GM19025 (cell line): ENCODE results near the gene S100P.
"Not testable (repeated sequence)": the region's sequence is repeated elsewhere in the genome, so short reads cannot be mapped to it uniquely, and the experiment has no call there.

Experiments
- ATAC-seq: cut with Tn5 transposase; IDR thresholded peaks from one replicate; pipeline ENCODE4 v1.9.1; 2021; ENCODE audit warnings: mild to moderate bottlenecking, low read depth, moderate library complexity; ENCODE audit not compliant: unreplicated experiment

S100P gene

GRCh38 chr4:6720202-6720699 is 26.6 kb downstream of the S100P start:
- ATAC-seq: no peak

DNA sequence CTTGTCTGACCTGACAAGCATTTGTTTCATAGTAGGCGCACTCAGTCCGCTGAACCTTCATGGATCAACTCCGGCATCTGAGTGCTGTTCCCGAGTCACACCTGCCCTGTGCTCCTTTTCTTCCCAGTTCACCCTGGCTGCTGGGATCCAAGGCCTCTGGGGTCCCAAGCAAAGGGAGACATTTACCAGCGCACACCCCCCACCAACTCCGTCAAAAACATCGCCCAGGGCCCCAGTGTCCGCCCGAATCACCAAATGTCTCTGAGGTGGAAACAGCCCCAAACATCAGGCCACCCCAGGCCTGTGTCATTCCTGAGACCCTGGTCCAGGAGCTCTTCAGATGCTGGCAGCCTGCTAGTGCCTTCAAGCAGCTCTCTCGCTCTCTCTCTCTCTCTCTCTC is 27.4 kb downstream of the S100P start:
- ATAC-seq: no peak

GRCh38 chr4:6722891-6723290 is 29.2 kb downstream of the S100P start:
- ATAC-seq: no peak

GRCh38 chr4:6723851-6724250 is 30.2 kb downstream of the S100P start:
- ATAC-seq: no peak

- ATAC-seq: no peak
These were observed 30.9 kb downstream of the S100P start for GRCh38 chr4:6724421-6725111.

DNA sequence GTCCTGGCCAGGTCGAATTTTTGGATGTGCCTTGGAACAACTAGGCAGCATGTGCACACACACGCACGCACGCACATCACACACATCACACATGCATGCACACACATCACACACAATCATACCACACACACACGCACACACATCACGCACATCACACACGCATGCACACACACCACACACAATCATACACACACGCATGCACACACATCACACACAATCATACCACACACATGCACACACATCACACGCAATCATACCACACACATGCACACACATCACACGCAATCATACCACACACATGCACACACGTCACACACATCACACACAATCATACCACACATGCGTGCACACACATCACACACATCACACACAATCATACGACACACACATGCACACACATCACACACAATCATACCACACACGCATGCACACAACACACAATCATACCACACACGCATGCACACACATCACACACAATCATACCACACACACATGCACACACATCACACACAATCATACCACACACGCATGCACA is 31.8 kb downstream of the S100P start:
- not testable (repeated sequence) for ATAC-seq

DNA sequence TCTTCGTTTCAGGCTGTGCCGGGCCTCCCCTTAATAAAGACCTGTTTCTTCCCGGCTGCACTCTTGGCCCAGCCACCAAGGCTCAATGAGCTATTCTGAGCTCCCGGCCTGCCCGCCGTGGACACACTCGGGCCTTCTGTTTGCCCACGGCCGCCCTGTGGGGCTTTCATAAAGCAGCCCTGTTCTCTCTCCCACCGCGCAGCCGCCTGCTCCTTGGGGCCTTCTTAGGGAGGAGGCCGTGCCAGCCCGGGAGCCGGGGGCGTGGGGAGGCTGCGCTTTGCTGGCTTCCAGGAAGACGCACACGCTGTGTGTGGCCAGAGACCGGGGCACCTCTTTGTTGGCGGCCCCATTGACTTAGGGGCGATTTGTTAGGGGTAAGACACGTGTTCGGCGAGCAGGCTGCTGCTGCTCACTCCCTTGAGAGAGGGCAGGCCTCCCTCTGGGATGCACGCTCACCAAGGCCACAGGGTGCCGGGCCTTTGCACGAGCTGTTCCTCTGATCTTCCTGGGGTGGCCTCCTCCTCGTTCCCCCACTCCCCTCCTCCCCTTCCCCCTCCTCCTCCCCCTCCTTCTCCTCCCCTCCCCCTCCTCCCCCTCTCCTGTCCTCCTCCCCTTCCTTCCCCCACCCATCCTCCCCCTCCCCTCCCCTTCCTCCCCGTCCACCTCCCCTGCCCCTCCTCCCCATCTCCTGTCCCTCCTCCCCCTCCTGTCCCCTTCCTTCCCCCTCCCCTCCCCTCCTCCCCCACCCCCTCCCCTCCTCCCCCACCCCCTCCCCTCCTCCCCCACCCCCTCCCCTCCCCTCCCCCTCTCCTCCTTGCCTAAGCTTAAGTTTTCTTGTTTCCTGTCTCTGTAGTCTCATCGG is 33.6 kb downstream of the S100P start:
- ATAC-seq: no peak

DNA sequence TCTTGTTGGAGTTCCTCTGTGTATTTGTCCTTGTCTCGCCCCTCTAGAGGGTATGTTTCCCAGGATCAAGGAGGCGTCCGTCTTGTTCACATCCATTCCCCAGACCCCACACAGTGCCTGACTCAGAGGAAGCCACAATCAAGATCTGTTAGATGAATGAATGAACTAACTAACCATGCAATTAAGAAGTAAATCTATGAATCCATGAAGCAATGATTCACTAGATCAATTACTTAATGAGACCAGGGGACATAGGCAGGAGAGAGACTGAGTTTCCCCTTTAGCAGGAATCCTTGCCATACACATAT is 34.2 kb downstream of the S100P start:
- no peak for ATAC-seq

GRCh38 chr4:6728320-6729029 is 34.8 kb downstream of the S100P start:
- no peak for ATAC-seq

GRCh38 chr4:6730603-6731317 is 37.1 kb downstream of the S100P start:
- ATAC-seq: no peak

DNA sequence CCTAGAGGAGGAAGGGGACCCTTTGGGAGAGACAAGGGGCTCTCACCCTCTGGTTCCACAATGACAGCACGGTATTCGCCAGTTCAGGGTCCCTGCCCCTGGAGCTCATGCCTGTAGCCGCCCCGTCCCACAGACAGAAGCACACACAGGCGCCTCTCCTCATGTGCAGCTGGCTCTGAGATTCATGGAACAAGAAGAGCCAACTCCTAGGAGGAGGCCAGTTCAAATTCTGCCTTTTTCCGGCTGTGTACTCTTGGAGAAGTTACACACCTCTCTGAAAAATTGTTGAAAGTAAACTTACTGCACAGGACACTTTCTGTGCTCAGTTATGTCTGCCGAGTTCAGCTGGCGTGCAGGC is 37.6 kb downstream of the S100P start:
- ATAC-seq: no peak

DNA sequence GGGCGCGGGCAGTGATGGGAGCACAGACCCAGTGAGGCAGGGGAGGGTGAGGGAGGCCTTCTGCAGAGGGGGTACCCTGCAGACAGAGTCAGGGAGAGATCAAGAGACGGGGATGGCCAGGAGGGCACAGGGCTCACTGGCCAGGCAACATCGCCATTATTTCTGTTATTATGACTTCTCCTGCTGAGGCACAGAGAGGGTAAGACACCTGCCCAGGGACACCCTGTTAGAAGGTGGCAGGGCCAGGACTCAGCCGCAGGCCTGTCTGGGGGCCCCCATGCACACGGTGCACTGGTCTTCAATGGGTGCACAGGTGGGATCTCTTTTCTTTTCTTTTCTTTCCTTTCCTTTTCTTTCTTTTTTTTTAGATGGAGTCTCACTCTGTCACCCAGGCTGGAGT is 38.1 kb downstream of the S100P start:
- no peak for ATAC-seq

- no peak for ATAC-seq
These were observed 39.0 kb downstream of the S100P start for GRCh38 chr4:6732441-6733357.

- ATAC-seq: no peak
These were observed 39.9 kb downstream of the S100P start for GRCh38 chr4:6733358-6734164.

GRCh38 chr4:6734165-6734786 is 40.6 kb downstream of the S100P start:
- ATAC-seq: no peak

DNA sequence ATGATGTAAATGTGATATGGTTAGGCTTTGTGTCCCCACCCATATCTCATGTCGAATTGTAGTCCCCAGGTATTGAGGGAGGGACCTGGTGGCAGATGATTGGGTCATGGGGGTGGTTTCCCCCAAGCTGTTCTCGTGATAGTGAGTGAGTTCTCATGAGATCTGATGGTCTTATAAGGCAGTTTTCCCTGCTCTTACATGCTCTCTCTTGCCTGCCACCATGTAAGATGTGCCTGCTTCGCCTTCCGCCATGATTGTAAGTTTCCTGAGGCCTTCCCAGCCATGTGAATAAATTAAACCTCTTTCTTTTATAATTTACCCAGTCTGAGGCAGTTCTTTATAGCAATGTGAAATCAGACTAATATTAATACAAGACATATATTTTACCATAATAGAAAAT is 46.2 kb downstream of the S100P start:
- ATAC-seq: no peak

DNA sequence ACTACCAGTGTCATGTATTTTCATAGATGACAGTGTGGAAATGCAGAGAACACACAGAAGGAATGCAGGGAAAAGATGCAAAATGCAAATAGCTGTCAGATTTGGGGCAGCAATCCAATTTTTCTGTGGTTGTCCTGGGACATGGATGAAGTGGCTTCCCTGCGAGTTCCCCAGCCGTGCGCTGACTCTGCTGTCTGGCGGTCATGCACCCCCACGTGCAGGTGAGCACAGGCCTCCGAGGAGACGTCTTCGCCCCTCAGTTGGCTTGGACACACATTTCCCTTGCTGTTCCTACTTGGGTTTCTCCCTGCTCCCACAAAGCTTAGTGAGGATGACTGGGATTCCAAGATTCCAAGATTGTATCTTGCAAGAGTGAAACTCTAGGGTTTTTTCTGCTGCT is 46.7 kb downstream of the S100P start:
- no peak for ATAC-seq

GRCh38 chr4:6742507-6742906 is 48.8 kb downstream of the S100P start:
- ATAC-seq: no peak
